Neural cell (in vitro differentiated cells): ENCODE measurements around the gene RPL38. TPM values are rescaled to one million over a fixed set of nuclear protein-coding genes. Genes with fewer than 3 reads are reported as not detected.

Experiments
- H2AFZ ChIP-seq: fragments of 200-600, 300-800 bp; sonication (generic), shearing (Covaris generic); 2 replicates; pipeline ENCODE4 v1.6.0; 2014; ENCODE audit warnings: low read depth, mild to moderate bottlenecking, antibody characterized with exemption, low read length, moderate library complexity
- H3F3A ChIP-seq: fragments of 200-600 bp; shearing (Covaris generic); 2 replicates; pipeline ENCODE4 v1.6.1; 2016; ENCODE audit warnings: mild to moderate bottlenecking, moderate library complexity, mixed read lengths, antibody characterized with exemption, low read length; ENCODE audit not compliant: insufficient read depth, poor library complexity, severe bottlenecking
- H3K27ac ChIP-seq: fragments of 200-600, 300-800 bp; sonication (generic), shearing (Covaris generic); 2 replicates; pipeline ENCODE4 v1.5.1; 2014; ENCODE audit warnings: mild to moderate bottlenecking, low read length, moderate library complexity
- H3K27me3 ChIP-seq: fragments of 300-800, 200-600 bp; sonication (generic), shearing (Covaris generic); 2 replicates; pipeline ENCODE4 v1.6.0; 2014; ENCODE audit warnings: mild to moderate bottlenecking, low read depth, low read length, moderate library complexity; ENCODE audit not compliant: insufficient read depth
- H3K36me3 ChIP-seq: fragments of 300-800, 200-600 bp; sonication (generic), shearing (Covaris generic); 2 replicates; pipeline ENCODE4 v1.5.1; 2014; ENCODE audit warnings: mild to moderate bottlenecking, antibody characterized with exemption, low read length, moderate library complexity; ENCODE audit not compliant: insufficient read depth
- H3K4me2 ChIP-seq: fragments of 300-800, 200-600 bp; sonication (generic), shearing (Covaris generic); 2 replicates; pipeline ENCODE4 v1.6.0; 2014; ENCODE audit warnings: mild to moderate bottlenecking, low read length
- H3K4me3 ChIP-seq: fragments of 300-800, 200-600 bp; sonication (generic), shearing (Covaris generic); 2 replicates; pipeline ENCODE4 v1.5.1; 2014; ENCODE audit warnings: mild to moderate bottlenecking, low read length, moderate library complexity
- H3K79me2 ChIP-seq: fragments of 200-600 bp; shearing (Covaris generic); replicated peaks from 2 replicates; pipeline ENCODE4 v1.6.0; 2014; ENCODE audit warnings: mild to moderate bottlenecking, low read length, moderate library complexity; ENCODE audit not compliant: insufficient read depth
- H3K9ac ChIP-seq: fragments of 300-800, 200-600 bp; sonication (generic), shearing (Covaris generic); 2 replicates; pipeline ENCODE4 v1.6.1; 2016; ENCODE audit warnings: mild to moderate bottlenecking, low read length, mixed read lengths
- H3K9me2 ChIP-seq: fragments of 200-600 bp; shearing (Covaris generic); 2 replicates; pipeline ENCODE4 v1.6.1; 2016; ENCODE audit warnings: mild to moderate bottlenecking, low read length, mixed read lengths; ENCODE audit not compliant: insufficient read depth
- H3K9me3 ChIP-seq: fragments of 200-600, 300-800 bp; sonication (generic), shearing (Covaris generic); 2 replicates; pipeline ENCODE4 v1.6.1; 2016; ENCODE audit warnings: mild to moderate bottlenecking, mixed run types, low read length, moderate library complexity, mixed read lengths
- H4K20me1 ChIP-seq: fragments of 200-600 bp; shearing (Covaris generic); 2 replicates; pipeline ENCODE4 v1.6.1; 2016; ENCODE audit warnings: mild to moderate bottlenecking, mixed run types; ENCODE audit not compliant: insufficient read depth
- EP300 ChIP-seq: fragments of 450-650 bp; conservative IDR thresholded peaks from 2 replicates; pipeline ENCODE4 v1.6.1; 2014; ENCODE audit warnings: antibody characterized with exemption, mild to moderate bottlenecking, moderate library complexity; ENCODE audit not compliant: poor library complexity, severe bottlenecking
- EZH2 ChIP-seq: fragments of 200-600, 300-800 bp; shearing (Covaris generic), sonication (generic); IDR thresholded peaks from 2 replicates; pipeline ENCODE4 v1.6.1; 2014; ENCODE audit warnings: antibody characterized with exemption, low read length, borderline replicate concordance, mild to moderate bottlenecking; ENCODE audit not compliant: insufficient read depth, poor library complexity, severe bottlenecking
- MXI1 ChIP-seq: fragments of 450-650 bp; conservative IDR thresholded peaks from 2 replicates; pipeline ENCODE4 v1.6.1; 2014; ENCODE audit warnings: antibody characterized with exemption, mild to moderate bottlenecking; ENCODE audit not compliant: poor library complexity, severe bottlenecking
- POLR2AphosphoS5 ChIP-seq: IDR thresholded peaks from 2 replicates; pipeline ENCODE4 v1.6.1; 2012
- RAD21 ChIP-seq: fragments of 450-650 bp; conservative IDR thresholded peaks from 2 replicates; pipeline ENCODE4 v1.6.1; 2014; ENCODE audit warnings: antibody characterized with exemption, mild to moderate bottlenecking, moderate library complexity
- SMC3 ChIP-seq: fragments of 450-650 bp; conservative IDR thresholded peaks from 2 replicates; pipeline ENCODE4 v1.6.1; 2014; ENCODE audit warnings: antibody characterized with exemption, mild to moderate bottlenecking, moderate library complexity; ENCODE audit not compliant: poor library complexity
- TAF1 ChIP-seq: IDR thresholded peaks from 2 replicates; pipeline ENCODE4 v1.6.1; 2012; ENCODE audit warnings: low read depth
- polyA plus RNA-seq: library from polyadenylated mRNA; depleted of rRNA; stranded (reverse); fragments of >200 nt; gene quantifications from 2 replicates; pipeline ENCODE4 v1.2.3, GENCODE V29; 2014
- TF ChIP-seq, protein P1 (sequence below): IDR thresholded peaks from 2 replicates; pipeline ENCODE4 v1.6.1; 2012; ENCODE audit warnings: borderline replicate concordance
- TF ChIP-seq, protein P2 (sequence below): fragments of 450-650 bp; IDR thresholded peaks from 2 replicates; pipeline ENCODE4 v1.5.1; 2014; ENCODE audit warnings: antibody characterized with exemption, mild to moderate bottlenecking, moderate library complexity; ENCODE audit not compliant: poor library complexity, severe bottlenecking

Gene RPL38
- polyA plus RNA-seq, 1 donor from 2014 or later, result 378 TPM

DNA sequence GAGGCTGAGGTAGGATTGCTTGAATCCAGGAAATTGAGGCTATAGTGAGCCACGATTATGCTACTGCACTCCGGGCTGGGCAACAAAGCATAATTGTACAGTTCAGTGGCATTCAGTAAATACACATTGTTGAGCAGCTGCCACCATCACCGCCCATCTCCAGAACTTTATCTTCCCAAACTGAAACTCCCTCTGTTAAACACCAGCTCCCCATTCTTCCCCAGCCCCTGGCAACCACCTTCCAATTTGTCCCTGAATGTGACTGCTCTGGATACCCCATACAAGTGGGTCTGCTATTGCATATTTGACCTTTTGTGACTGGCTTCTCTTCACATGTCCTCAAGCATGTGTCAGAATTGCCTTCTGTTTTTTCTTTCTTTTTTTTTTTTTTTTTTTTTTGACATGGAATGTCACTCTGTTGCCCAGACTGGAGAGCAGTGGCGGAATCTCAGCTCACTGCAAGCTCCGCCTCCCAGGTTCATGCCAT is 2.9 kb downstream of the RPL38 start:
- no peak overlapping the region for H2AFZ ChIP-seq
- TF ChIP-seq, protein P1, sequence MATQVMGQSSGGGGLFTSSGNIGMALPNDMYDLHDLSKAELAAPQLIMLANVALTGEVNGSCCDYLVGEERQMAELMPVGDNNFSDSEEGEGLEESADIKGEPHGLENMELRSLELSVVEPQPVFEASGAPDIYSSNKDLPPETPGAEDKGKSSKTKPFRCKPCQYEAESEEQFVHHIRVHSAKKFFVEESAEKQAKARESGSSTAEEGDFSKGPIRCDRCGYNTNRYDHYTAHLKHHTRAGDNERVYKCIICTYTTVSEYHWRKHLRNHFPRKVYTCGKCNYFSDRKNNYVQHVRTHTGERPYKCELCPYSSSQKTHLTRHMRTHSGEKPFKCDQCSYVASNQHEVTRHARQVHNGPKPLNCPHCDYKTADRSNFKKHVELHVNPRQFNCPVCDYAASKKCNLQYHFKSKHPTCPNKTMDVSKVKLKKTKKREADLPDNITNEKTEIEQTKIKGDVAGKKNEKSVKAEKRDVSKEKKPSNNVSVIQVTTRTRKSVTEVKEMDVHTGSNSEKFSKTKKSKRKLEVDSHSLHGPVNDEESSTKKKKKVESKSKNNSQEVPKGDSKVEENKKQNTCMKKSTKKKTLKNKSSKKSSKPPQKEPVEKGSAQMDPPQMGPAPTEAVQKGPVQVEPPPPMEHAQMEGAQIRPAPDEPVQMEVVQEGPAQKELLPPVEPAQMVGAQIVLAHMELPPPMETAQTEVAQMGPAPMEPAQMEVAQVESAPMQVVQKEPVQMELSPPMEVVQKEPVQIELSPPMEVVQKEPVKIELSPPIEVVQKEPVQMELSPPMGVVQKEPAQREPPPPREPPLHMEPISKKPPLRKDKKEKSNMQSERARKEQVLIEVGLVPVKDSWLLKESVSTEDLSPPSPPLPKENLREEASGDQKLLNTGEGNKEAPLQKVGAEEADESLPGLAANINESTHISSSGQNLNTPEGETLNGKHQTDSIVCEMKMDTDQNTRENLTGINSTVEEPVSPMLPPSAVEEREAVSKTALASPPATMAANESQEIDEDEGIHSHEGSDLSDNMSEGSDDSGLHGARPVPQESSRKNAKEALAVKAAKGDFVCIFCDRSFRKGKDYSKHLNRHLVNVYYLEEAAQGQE, result no peak
- no peak for TF ChIP-seq RAD21
- TF ChIP-seq SMC3, result no peak
- TF ChIP-seq POLR2AphosphoS5, result no peak
- TF ChIP-seq TAF1, result no peak
- no peak for TF ChIP-seq MXI1
- TF ChIP-seq, protein P2, sequence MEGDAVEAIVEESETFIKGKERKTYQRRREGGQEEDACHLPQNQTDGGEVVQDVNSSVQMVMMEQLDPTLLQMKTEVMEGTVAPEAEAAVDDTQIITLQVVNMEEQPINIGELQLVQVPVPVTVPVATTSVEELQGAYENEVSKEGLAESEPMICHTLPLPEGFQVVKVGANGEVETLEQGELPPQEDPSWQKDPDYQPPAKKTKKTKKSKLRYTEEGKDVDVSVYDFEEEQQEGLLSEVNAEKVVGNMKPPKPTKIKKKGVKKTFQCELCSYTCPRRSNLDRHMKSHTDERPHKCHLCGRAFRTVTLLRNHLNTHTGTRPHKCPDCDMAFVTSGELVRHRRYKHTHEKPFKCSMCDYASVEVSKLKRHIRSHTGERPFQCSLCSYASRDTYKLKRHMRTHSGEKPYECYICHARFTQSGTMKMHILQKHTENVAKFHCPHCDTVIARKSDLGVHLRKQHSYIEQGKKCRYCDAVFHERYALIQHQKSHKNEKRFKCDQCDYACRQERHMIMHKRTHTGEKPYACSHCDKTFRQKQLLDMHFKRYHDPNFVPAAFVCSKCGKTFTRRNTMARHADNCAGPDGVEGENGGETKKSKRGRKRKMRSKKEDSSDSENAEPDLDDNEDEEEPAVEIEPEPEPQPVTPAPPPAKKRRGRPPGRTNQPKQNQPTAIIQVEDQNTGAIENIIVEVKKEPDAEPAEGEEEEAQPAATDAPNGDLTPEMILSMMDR, result no peak
- no peaks in the 10 kb centered on the region for H3K27me3 ChIP-seq
- H3K4me3 ChIP-seq, result no peak overlapping the region
- H3K79me2 ChIP-seq, result peaks cover 27% of the 10 kb centered on the region
- no peaks in the 10 kb centered on the region for H3K9me2 ChIP-seq
- H4K20me1 ChIP-seq, result no peaks in the 10 kb centered on the region
- H3K9me3 ChIP-seq, result no peaks in the 10 kb centered on the region
- no peak overlapping the region for H3K9ac ChIP-seq
- no peak overlapping the region for H3K4me2 ChIP-seq
- H3K36me3 ChIP-seq, result no peaks in the 10 kb centered on the region
- H3K27ac ChIP-seq, result no peak overlapping the region
- H3F3A ChIP-seq, result no peaks in the 10 kb centered on the region

DNA sequence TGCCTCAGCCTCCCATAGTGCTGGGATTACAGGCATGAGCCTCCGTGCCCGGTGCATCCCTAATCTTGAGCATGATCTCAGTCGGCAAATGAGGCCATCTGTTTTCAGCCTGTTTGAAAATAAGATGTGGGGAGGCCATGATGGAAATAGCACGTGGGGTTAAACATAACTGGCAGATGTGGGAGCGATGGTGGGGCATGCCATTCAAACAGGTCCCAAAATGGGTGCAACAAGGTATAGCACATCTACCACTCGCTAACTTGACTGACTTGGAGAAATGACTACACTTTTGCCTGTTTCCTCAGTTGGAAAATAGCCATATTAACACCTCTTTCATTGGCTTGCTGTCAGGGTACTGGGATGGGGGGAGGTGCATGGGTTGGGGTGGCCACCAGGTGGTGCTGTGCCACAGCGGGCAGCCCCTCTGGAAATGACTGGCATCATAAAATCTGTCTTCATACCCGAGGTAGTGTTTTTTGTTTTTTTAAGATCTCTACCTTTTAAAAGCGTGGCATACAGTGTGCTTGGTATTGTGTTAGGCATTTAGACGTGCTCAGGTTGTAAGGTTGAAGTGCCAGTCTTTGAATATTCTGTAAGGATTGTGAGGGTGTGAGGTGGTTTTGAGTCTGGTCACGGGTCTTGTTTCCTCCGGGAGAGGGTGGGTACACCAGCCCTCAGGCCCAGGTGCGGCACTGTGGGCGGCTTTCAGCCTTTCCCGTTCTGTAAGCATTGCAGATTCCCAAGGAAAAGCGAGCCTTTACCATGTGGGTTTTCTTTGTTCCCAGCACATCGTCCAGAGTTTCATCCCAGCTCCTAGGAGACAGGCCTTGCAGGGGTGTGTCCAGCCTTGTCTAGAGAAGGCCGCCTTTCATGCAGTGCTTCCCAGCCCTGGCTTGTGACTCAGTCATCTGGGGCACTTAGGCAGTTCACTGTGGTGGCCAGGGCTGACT is 7.0 kb downstream of the RPL38 start:
- Histone ChIP-seq H3K27me3 (peaks cover 30% of the 10 kb centered on the region), H4K20me1 (no peaks in the 10 kb centered on the region), H3K4me3 (no peak overlapping the region), H3K9me2 (no peaks in the 10 kb centered on the region), H3K36me3 (no peaks in the 10 kb centered on the region), H3K9me3 (no peaks in the 10 kb centered on the region), H3K4me2 (no peak overlapping the region), H3F3A (no peaks in the 10 kb centered on the region), H3K79me2 (peaks cover 10% of the 10 kb centered on the region), H3K27ac (no peak overlapping the region), H3K9ac (no peak overlapping the region), H2AFZ (no peak overlapping the region)
- TF ChIP-seq EP300 (no peak), POLR2AphosphoS5 (no peak), TAF1 (no peak), MXI1 (no peak), SMC3 (peak; percentile 91), EZH2 (no peak), RAD21 (peak; percentile 85)
- TF ChIP-seq, protein P2, result peak; percentile 91
- TF ChIP-seq, protein P1, result no peak
